Cortex of kidney (tissue), 1 donor: Measurements from ENCODE around the gene PHTF2.
"Not testable (repeated sequence)": the region's sequence is repeated elsewhere in the genome, so short reads cannot be mapped to it uniquely, and the experiment has no call there.

Source experiments
- DNase-seq: peaks from one replicate; lab custom pipeline; 2025; lab: John Stamatoyannopoulos, UW

PHTF2 gene

GRCh38 chr7:77830649-77831355, 32.2 kb downstream of the PHTF2 start:
- no peak for DNase-seq

DNA sequence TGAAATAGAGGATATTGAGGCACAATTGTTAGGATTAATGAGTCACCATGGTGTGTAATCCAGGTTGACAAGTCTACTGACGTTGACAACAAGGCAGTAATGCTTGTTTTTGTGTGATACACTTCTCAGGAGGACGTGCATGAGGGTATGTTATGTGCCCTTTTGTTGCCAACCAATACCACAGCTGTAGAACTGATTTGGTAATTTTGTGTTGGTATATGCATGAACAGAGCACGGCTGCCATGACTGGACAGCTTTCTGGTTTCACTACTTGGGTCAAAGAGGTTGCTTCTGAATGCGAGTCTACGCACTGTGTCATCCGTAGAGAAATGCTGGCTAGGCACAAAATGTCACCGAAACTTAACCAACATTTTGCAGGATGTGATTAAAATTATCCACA, 32.9 kb downstream of the PHTF2 start:
- no peak for DNase-seq

DNA sequence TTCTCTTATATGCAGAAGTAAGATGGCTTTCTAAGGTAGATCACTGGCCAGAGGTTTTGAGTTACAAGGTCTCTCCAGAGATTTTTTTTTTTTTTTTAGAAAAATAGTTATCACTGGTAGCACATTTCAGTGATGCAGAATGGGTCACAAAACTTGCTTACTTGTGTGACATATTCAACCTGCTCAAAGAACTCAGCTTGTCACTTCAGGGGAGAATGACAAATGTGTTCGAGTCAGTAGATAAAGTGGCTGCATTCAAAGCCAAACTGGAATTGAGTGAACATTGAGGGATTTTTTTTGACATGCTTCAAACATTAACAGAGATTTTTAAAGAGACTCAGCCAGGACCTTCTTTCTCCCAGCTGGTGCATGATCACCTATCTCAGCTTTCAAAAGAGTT, 33.4 kb downstream of the PHTF2 start:
- DNase-seq: no peak

GRCh38 chr7:77833136-77833535, 34.6 kb downstream of the PHTF2 start:
- no peak for DNase-seq

GRCh38 chr7:77836425-77836824, 37.9 kb downstream of the PHTF2 start:
- DNase-seq: not testable (repeated sequence)

DNA sequence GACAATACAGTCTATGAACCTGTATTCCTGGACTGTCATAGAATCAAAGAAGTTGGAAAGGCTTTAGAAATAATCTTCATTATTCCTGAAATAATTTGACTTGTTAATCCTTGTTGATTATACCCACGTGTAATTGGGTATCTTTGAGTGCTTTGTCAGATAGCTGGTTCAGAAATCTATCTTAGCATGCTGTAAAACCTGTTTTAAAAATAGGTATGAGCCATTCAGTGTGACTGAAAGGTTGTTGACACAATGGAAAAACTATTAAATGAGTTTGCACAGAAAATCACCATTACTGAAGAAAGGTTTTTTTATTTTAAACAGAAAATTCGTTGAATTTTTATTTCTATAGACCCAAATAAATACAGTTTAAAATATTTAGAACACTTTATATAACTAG, 38.7 kb downstream of the PHTF2 start:
- DNase-seq: no peak

DNA sequence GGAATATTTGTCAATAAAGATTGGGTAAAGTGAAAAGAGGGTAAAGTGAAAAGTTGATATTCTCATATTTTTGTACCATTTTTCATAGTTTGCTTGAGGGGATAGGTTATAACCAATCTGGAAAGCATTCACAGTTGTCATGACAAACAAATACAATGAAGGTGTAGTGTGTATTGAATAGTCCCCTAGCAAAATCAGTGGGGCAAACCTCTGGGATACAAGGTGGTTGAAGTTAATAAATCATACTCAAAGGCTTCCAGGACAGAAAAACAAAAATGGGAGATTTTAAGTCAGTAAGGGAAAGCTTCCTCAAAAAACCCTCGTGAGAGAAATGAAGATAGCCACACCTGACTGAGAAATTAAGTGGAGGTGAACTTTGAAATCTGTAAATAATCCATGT, 39.4 kb downstream of the PHTF2 start:
- no peak for DNase-seq

DNA sequence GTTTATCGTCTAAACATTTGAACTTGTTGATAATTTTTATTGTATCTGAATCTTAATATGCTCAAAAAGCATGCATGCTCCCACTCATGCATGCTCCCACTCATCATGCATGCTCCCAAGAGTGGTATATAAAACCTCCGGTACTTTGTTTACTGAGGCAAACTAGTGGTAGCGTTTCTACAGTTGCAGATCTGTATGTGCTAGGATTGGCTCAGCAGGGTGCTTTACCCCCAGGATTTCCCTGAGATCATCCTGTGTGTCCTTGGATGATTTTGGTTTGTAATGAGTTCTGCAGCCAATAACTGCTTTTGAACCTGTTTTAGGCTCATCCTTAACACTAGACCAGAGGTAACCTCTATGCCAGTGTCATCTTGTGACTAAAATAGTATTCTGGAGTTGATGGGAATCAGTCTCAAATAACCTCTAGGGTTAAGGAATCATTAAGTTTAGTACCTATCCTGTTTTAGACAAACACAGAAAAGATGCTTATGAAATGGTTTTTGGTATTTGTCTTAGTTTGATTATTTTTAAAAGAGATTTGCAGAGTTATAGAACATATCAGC, 40.4 kb downstream of the PHTF2 start:
- DNase-seq: no peak

DNA sequence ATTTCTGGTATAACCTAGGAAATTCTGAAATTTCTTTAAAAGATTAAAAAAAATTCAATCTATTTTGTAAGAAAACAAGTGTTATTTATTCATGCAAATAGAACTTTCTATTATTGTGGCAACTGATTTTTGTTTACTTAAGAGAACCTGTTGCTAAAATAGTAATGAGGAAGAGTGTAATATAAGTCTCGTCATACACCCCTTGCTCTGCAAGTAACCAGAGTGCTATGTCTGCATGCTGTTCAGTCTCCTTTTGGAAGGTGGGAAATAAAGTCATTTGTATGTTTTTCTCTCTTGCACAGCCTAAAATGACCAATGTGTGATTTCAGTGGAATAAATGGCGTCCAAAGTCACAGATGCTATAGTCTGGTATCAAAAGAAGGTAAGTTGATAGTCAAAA, 41.3 kb downstream of the PHTF2 start:
- no peak for DNase-seq

- no peak for DNase-seq
Measured at GRCh38 chr7:77843194-77843593, 44.6 kb downstream of the PHTF2 start.

- no peak for DNase-seq
Measured at GRCh38 chr7:77846317-77847092, 47.9 kb downstream of the PHTF2 start.

DNA sequence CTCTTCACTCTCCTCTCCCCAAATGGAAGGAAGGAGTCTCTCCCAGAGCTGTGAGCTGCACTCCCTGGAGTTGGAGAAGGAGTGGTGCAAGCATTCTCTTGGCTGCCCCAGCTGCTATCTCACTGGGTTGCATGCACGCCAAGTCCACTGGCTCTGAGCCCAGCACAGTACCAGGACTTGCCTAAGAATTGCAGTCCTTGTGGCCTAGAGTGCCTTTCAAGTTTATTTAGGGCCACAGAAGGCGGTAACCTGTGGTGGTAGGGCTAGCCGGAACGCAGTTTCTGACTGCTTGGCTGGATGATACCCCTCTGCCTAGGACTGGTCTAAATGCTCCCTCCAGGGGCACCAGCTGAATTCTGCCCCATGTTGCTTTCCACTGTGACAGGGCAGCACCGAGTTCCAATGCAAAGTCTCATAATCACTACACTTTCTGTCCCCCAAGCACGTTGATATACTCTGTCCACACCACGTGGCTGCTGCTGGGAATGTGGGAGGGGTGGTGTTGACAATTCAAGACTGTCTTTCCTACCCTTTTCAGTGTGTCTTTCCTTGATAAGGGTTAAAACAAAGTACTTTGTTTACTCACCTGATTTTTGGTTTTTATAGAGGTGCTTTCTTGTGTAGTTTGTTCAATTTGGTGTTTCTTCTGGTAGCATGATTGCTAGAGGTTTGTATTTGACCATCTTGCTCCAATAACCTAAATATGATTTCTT, 57.0 kb downstream of the PHTF2 start:
- no peak for DNase-seq

DNA sequence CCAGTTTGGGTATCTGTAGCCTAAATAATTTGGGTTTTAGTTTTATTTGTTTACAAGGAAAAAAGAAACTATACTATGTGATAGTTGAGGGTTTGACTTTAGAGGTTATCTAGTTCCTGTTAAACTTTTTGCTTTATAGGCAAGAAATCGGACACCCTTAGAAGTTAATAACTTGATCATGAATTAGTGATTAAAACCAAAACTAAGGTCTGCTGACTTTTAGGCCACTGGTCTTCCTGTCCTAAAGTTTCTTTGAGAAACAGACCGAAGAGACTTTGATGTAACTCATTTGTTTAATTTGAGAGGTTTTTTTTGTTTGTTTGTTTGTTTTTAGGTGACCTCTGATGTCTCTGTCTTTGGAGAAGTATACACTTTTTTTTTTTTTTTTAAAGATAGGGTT, 59.7 kb downstream of the PHTF2 start:
- DNase-seq: no peak

DNA sequence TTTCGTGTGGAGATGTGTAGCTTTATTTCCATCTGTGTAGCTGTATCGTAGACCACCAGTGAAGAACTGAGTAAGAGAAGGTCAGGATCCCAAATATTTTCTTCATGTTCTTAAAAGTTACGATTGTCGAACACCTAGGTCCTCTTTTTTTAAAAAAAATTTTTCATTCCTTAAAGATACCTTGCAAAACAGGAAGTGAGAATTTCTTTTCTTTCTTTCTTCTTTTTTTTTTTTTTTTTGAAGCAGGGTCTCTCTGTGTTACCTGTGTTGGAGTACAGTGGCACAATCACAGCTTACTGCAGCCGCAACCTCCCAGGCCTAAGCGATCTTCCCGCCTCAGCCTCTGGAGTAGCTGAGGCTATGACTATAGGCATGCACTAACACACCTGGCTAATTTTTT, 60.8 kb downstream of the PHTF2 start:
- no peak for DNase-seq

DNA sequence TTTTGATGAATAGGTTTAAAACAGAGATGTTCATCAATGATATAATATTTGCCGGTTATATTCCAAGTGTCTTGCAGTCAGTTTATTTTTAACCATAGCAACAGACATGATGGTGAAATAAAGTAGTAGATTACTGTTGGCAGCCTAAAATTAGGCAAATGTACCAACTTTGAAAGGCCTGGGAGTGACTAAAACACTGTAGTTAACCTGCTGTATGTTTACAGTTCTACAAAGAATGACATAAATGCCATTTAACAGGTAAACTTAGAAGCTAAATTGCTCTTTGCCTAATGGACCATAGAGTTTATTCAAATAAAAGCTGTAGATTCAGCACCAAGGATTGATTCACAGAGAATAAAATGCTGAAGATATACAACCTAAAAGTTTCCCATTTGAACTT, 64.1 kb downstream of the PHTF2 start:
- DNase-seq: no peak

DNA sequence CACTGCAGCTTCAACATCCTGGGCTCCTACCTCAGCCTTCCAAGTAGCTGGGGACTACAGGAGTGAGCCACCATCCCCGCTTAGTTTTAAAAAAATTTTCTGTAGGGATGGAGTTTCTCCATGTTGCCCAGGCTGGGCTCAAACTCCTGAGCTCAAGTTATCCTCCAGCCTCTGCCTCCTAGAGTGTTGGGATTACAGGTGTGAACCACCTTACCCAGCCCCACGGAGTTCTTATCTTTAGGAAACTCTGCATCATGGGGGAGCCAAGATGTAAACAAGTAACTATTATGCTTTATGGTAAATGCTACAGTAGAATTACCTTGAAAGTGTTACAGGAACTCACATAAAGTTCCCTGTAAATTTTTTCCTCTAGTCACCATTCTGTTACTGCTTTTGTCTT, 65.3 kb downstream of the PHTF2 start:
- DNase-seq: no peak

GRCh38 chr7:77866370-77866769, 67.8 kb downstream of the PHTF2 start:
- DNase-seq: no peak

DNA sequence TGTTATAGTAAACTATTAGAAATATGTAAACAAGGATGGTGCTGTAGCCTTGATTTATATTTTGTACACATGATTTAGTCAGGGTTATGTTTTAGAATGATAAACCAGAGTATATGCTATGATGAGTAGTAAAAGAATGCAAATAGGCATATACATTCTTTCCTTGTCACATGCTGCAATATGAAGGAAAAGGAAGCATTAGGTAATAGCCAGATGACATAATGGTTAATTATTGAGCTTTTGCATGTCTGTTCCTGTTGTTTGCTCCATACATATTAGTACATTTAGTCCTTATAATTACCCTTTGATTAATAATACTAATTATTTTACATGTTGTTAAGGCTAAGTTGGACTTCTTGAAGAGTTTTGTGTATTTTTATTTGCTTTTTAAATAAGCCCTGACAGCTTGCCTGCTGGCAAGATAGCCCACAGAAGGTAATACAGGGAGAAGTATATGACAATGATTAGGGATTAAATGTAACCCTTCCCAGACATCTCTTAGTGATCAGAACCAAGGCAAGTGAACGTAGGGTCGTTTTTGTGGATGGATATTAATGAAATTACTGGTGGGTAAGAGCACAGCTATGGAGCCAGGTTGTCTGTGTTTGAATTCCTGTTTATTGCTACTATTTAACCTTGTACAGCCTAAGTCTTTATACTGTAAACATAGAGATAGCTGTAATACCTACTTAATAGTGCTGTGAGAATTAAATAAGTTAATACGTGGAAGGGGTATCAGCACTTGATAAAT, 68.4 kb downstream of the PHTF2 start:
- DNase-seq: no peak

GRCh38 chr7:77867537-77867865, 68.9 kb downstream of the PHTF2 start:
- no peak for DNase-seq

DNA sequence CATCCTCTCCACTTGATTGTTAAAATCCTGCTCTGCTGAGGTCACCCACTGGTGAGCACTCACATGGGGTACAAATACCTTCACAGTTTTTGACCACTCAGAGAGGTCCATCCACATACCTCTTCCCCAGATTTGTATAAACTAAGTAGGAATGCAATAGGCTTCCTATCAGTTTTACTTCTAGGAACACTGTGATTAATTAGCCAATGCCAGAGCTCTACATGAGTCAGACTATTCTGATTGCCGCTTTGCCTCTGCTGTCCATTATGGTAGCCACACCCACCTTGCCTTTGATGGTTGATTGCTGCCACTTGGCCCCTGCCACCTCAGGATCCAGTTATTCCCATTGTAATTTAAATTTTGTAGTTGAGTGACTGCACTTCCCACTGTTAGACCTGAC, 73.7 kb downstream of the PHTF2 start:
- DNase-seq: not testable (repeated sequence)

DNA sequence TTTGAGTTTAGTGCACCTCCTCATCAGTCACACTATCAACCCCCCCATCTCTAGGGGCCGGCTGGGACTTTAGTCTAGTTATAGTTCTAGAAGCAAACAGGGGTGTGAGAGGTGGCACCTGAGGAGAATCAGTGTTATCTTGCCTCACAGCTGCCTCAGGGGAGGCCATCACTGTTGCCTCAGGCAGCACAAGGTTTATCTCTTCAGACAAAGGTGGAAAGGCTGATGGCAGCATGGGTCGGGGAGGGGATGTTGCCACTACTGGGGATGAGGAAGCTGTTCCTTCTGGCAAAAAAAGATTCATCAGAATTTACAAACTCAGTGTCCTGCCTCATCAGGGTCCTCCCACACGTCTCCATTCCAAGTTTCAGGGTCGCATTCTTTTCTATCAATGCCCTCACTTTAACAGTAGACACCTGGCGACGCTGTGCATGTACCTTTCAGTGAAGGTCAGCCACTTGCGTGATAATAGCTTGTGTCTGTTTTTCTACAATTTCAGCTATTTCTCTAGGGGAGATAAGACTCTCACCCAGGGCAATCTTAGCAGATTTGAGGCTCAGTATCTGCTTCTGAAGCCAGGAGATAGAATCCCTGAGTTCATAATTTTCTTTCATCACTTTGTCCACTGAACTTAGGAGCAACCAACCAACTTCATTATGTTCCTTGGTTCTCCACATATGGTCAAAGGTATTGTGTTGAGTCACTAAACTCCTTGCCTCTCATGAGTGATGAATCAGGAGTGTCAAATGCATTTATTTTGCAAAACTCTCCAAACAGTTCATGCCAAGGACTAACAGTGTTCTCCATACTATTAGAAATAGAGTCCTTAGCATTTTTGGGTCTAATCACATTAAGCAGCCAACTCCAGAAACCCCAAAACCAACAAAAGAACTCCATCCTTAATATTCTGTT, 75.1 kb downstream of the PHTF2 start:
- not testable (repeated sequence) for DNase-seq
